HUES48 (cell line): ENCODE data around the gene ZNF804A.

Experiments
- H3K27ac ChIP-seq: one replicate; pipeline ENCODE4 v1.7.0; 2013; ENCODE audit warnings: low read depth, low read length, inconsistent platforms
- H3K27me3 ChIP-seq: 2 replicates; pipeline ENCODE4 v1.6.1; 2013; ENCODE audit warnings: mild to moderate bottlenecking, low read length; ENCODE audit not compliant: control insufficient read depth, insufficient read depth
- H3K36me3 ChIP-seq: 2 replicates; pipeline ENCODE4 v1.6.1; 2013; ENCODE audit warnings: low read length; ENCODE audit not compliant: control insufficient read depth, insufficient read depth
- H3K4me1 ChIP-seq: 2 replicates; pipeline ENCODE4 v1.6.1; 2013; ENCODE audit warnings: mild to moderate bottlenecking, low read length; ENCODE audit not compliant: control insufficient read depth, insufficient read depth
- H3K4me3 ChIP-seq: 2 replicates; pipeline ENCODE4 v1.5.1; 2013; ENCODE audit warnings: mild to moderate bottlenecking, low read depth, low read length
- H3K9ac ChIP-seq: 2 replicates; pipeline ENCODE4 v1.6.1; 2013; ENCODE audit warnings: mild to moderate bottlenecking, low read depth, low read length, moderate library complexity
- H3K9me3 ChIP-seq: 2 replicates; pipeline ENCODE4 v1.6.1; 2013; ENCODE audit warnings: low read length; ENCODE audit not compliant: control insufficient read depth, insufficient read depth

ZNF804A gene

GRCh38 chr2:184610891-184611290 is 12.6 kb downstream of the ZNF804A start:
- Histone ChIP-seq H3K36me3 (no peaks in the 10 kb centered on the region), H3K4me3 (no peak overlapping the region), H3K9ac (no peak overlapping the region), H3K27ac (no peak overlapping the region), H3K4me1 (no peaks in the 10 kb centered on the region), H3K9me3 (no peaks in the 10 kb centered on the region), H3K27me3 (no peaks in the 10 kb centered on the region)

GRCh38 chr2:184611361-184612085 is 13.2 kb downstream of the ZNF804A start:
- H3K4me1 ChIP-seq: no peaks in the 10 kb centered on the region
- H3K27me3 ChIP-seq: no peaks in the 10 kb centered on the region
- H3K9me3 ChIP-seq: no peaks in the 10 kb centered on the region
- no peak overlapping the region for H3K4me3 ChIP-seq
- no peak overlapping the region for H3K27ac ChIP-seq
- H3K36me3 ChIP-seq: no peaks in the 10 kb centered on the region
- H3K9ac ChIP-seq: no peak overlapping the region

- Histone ChIP-seq H3K27ac (no peak overlapping the region), H3K9me3 (no peaks in the 10 kb centered on the region), H3K4me1 (no peaks in the 10 kb centered on the region), H3K36me3 (no peaks in the 10 kb centered on the region), H3K27me3 (no peaks in the 10 kb centered on the region), H3K9ac (no peak overlapping the region), H3K4me3 (no peak overlapping the region)
These were observed 22.0 kb downstream of the ZNF804A start for GRCh38 chr2:184620367-184620766.

- Histone ChIP-seq H3K9me3 (no peaks in the 10 kb centered on the region), H3K4me1 (no peaks in the 10 kb centered on the region), H3K36me3 (no peaks in the 10 kb centered on the region), H3K9ac (no peak overlapping the region), H3K27ac (no peak overlapping the region), H3K4me3 (no peak overlapping the region), H3K27me3 (no peaks in the 10 kb centered on the region)
These were observed 26.0 kb downstream of the ZNF804A start for GRCh38 chr2:184624311-184624710.

- no peaks in the 10 kb centered on the region for H3K9me3 ChIP-seq
- no peaks in the 10 kb centered on the region for H3K36me3 ChIP-seq
- no peaks in the 10 kb centered on the region for H3K4me1 ChIP-seq
- H3K27me3 ChIP-seq: no peaks in the 10 kb centered on the region
- no peak overlapping the region for H3K27ac ChIP-seq
- H3K9ac ChIP-seq: no peak overlapping the region
- H3K4me3 ChIP-seq: no peak overlapping the region
These were observed 29.7 kb downstream of the ZNF804A start for GRCh38 chr2:184628051-184628450.

- no peak overlapping the region for H3K27ac ChIP-seq
- H3K4me1 ChIP-seq: no peaks in the 10 kb centered on the region
- H3K9ac ChIP-seq: no peak overlapping the region
- H3K27me3 ChIP-seq: no peaks in the 10 kb centered on the region
- H3K9me3 ChIP-seq: no peaks in the 10 kb centered on the region
- no peak overlapping the region for H3K4me3 ChIP-seq
- no peaks in the 10 kb centered on the region for H3K36me3 ChIP-seq
These were observed 35.4 kb downstream of the ZNF804A start for GRCh38 chr2:184633726-184634125.

GRCh38 chr2:184637781-184638180 is 39.5 kb downstream of the ZNF804A start:
- Histone ChIP-seq H3K36me3 (no peaks in the 10 kb centered on the region), H3K27me3 (no peaks in the 10 kb centered on the region), H3K9me3 (no peaks in the 10 kb centered on the region), H3K27ac (no peak overlapping the region), H3K9ac (no peak overlapping the region), H3K4me1 (no peaks in the 10 kb centered on the region), H3K4me3 (no peak overlapping the region)

GRCh38 chr2:184644685-184645084 is 46.4 kb downstream of the ZNF804A start:
- Histone ChIP-seq H3K4me1 (0 out of 2 replicates have a peak, but pooled peaks cover 3% of the 10 kb centered on the region), H3K36me3 (no peaks in the 10 kb centered on the region), H3K4me3 (no peak overlapping the region), H3K9me3 (no peaks in the 10 kb centered on the region), H3K27ac (no peak overlapping the region), H3K9ac (no peak overlapping the region), H3K27me3 (no peaks in the 10 kb centered on the region)

- Histone ChIP-seq H3K9ac (no peak overlapping the region), H3K27ac (no peak overlapping the region), H3K4me1 (0 out of 2 replicates have a peak, but pooled peaks cover 3% of the 10 kb centered on the region), H3K9me3 (no peaks in the 10 kb centered on the region), H3K4me3 (no peak overlapping the region), H3K36me3 (no peaks in the 10 kb centered on the region), H3K27me3 (no peaks in the 10 kb centered on the region)
These were observed 47.8 kb downstream of the ZNF804A start for GRCh38 chr2:184646177-184646576.

GRCh38 chr2:184646593-184646992 is 48.3 kb downstream of the ZNF804A start:
- Histone ChIP-seq H3K9me3 (no peaks in the 10 kb centered on the region), H3K36me3 (no peaks in the 10 kb centered on the region), H3K4me3 (no peak overlapping the region), H3K9ac (no peak overlapping the region), H3K27ac (no peak overlapping the region), H3K27me3 (no peaks in the 10 kb centered on the region), H3K4me1 (0 out of 2 replicates have a peak, but pooled peaks cover 3% of the 10 kb centered on the region)

GRCh38 chr2:184654945-184655344 is 56.6 kb downstream of the ZNF804A start:
- Histone ChIP-seq H3K9ac (no peak overlapping the region), H3K27me3 (no peaks in the 10 kb centered on the region), H3K4me3 (no peak overlapping the region), H3K27ac (no peak overlapping the region), H3K4me1 (no peaks in the 10 kb centered on the region), H3K9me3 (no peaks in the 10 kb centered on the region), H3K36me3 (no peaks in the 10 kb centered on the region)
